Measurements from ENCODE around the gene PDCD6IP. TPM values are rescaled to one million over a fixed set of nuclear protein-coding genes. Genes with fewer than 3 reads are reported as not detected.
"Not testable (repeated sequence)": the region's sequence is repeated elsewhere in the genome, so short reads cannot be mapped to it uniquely, and the experiment has no call there.

The PDCD6IP gene
- total and polyA plus RNA-seq, 2 donors: 74.3 to 250 TPM

- 84% methylated on average over 10 of the region's 10 CpGs for WGBS
- Histone ChIP-seq H3K36me3 (ENCODE audit: insufficient read depth) (peaks cover 2% of the 10 kb centered on the region), H3K4me1 (ENCODE audit: insufficient read depth) (no peaks in the 10 kb centered on the region), H3K27ac (ENCODE audit: low read depth) (no peak overlapping the region), H3K4me3 (ENCODE audit: low read depth, low read length) (no peak overlapping the region)
- DNase-seq (ENCODE audit: extremely low spot score): no peak
Measured at GRCh38 chr3:33848624-33849347, 50.4 kb downstream of the PDCD6IP start.

DNA sequence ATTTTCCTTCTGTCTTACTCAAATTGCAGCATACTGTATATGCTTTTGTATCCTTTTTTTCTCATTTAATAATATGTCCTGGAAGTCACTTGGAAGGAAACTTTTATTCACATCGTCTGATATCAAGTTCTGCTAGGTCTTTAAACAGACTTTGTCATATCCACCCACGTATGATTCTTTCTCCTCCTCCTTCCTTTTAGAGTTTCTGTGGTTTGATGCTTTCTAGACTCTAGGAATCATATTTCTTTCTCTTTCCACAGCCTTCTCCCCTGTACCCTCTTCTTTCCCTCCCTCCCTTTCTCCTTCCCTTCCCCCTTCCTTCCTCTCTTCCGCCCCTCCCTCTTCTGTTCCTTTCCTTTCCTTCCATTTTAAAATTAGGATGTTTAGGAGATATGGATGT, 52.2 kb downstream of the PDCD6IP start:
- not testable (repeated sequence) for DNase-seq (ENCODE audit: extremely low spot score)

GRCh38 chr3:33855407-33855806, 57.0 kb downstream of the PDCD6IP start:
- DNase-seq (ENCODE audit: extremely low spot score); H3K27ac ChIP-seq (ENCODE audit: low read depth); H3K36me3 ChIP-seq (ENCODE audit: insufficient read depth); H3K4me3 ChIP-seq (ENCODE audit: low read depth, low read length); H3K4me1 ChIP-seq (ENCODE audit: insufficient read depth): not testable (repeated sequence)
- 76% methylated on average over 1 of the region's 1 CpG for WGBS

More for the DNA sequence above, 52.2 kb downstream of the PDCD6IP start:
- not testable (repeated sequence) for H3K27ac ChIP-seq (ENCODE audit: low read depth); H3K4me1 ChIP-seq (ENCODE audit: insufficient read depth); H3K36me3 ChIP-seq (ENCODE audit: insufficient read depth); H3K4me3 ChIP-seq (ENCODE audit: low read depth, low read length)
- WGBS: 78% methylated on average over 3 of the region's 3 CpGs

GRCh38 chr3:33855884-33856546, 57.6 kb downstream of the PDCD6IP start:
- Histone ChIP-seq H3K4me3 (ENCODE audit: low read depth, low read length) (no peak overlapping the region), H3K36me3 (ENCODE audit: insufficient read depth) (peaks cover 4% of the 10 kb centered on the region), H3K4me1 (ENCODE audit: insufficient read depth) (no peaks in the 10 kb centered on the region), H3K27ac (ENCODE audit: low read depth) (no peak overlapping the region)
- DNase-seq (ENCODE audit: extremely low spot score): no peak
- 90% methylated on average over 10 of the region's 10 CpGs for WGBS

- DNase-seq (ENCODE audit: extremely low spot score); H3K36me3 ChIP-seq (ENCODE audit: insufficient read depth); H3K4me1 ChIP-seq (ENCODE audit: insufficient read depth); H3K27ac ChIP-seq (ENCODE audit: low read depth); H3K4me3 ChIP-seq (ENCODE audit: low read depth, low read length): not testable (repeated sequence)
- WGBS: 96% methylated on average over 1 of the region's 1 CpG
Measured at GRCh38 chr3:33857701-33858100, 59.3 kb downstream of the PDCD6IP start.

DNA sequence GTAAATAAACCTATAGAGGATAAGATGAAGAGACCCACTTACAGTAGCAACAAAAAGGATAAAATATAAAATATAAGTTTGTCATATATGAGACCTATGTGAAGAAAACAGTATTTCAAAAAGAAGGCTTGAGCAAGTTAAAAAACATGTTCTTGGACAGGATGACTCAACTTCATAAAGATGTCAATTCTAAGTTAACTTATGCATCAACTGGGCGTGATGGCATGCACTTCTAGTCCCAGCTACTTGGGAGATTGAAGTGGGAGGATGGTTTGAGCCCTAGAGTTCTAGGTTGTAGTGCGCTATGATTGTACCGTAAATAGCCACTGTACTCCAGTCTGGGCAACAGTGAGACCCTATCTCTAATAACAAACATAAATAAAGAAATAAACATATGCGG, 59.7 kb downstream of the PDCD6IP start:
- Histone ChIP-seq H3K36me3 (ENCODE audit: insufficient read depth) (peaks cover 4% of the 10 kb centered on the region), H3K4me1 (ENCODE audit: insufficient read depth) (no peaks in the 10 kb centered on the region)
- WGBS: 97% methylated on average over 4 of the region's 4 CpGs

GRCh38 chr3:33860373-33861050, 62.1 kb downstream of the PDCD6IP start:
- WGBS: 91% methylated on average over 4 of the region's 4 CpGs
- no peak for DNase-seq (ENCODE audit: extremely low spot score)
- Histone ChIP-seq H3K27ac (ENCODE audit: low read depth) (no peak overlapping the region), H3K4me3 (ENCODE audit: low read depth, low read length) (no peak overlapping the region), H3K36me3 (ENCODE audit: insufficient read depth) (peaks cover 3% of the 10 kb centered on the region), H3K4me1 (ENCODE audit: insufficient read depth) (no peaks in the 10 kb centered on the region)

More for the DNA sequence above, 59.7 kb downstream of the PDCD6IP start:
- DNase-seq (ENCODE audit: extremely low spot score): no peak
- Histone ChIP-seq H3K27ac (ENCODE audit: low read depth) (no peak overlapping the region), H3K4me3 (ENCODE audit: low read depth, low read length) (no peak overlapping the region)

DNA sequence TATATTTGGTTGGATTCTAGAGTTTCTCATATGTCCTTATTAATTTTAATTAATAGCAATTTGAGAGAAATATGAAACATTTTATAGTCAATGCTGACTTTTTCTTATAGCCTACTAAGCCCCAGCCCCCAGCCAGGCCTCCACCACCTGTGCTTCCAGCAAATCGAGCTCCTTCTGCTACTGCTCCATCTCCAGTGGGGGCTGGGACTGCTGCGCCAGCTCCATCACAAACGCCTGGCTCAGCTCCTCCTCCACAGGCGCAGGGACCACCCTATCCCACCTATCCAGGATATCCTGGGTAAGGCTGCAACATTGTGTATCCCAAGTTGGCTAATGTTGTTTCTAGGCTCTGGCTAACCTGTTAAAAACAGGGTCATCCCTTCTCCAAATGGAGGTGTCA, 66.7 kb downstream of the PDCD6IP start:
- H3K4me3 ChIP-seq (ENCODE audit: low read depth, low read length): no peak overlapping the region
- no peaks in the 10 kb centered on the region for H3K4me1 ChIP-seq (ENCODE audit: insufficient read depth)
- H3K27ac ChIP-seq (ENCODE audit: low read depth): no peak overlapping the region
- DNase-seq (ENCODE audit: extremely low spot score): no peak
- 86% methylated on average over 4 of the region's 4 CpGs for WGBS
- H3K36me3 ChIP-seq (ENCODE audit: insufficient read depth): peaks cover 2% of the 10 kb centered on the region

GRCh38 chr3:33868309-33868708, 69.9 kb downstream of the PDCD6IP start:
- Histone ChIP-seq H3K27ac (ENCODE audit: low read depth) (no peak overlapping the region), H3K4me1 (ENCODE audit: insufficient read depth) (no peaks in the 10 kb centered on the region), H3K4me3 (ENCODE audit: low read depth, low read length) (no peak overlapping the region), H3K36me3 (ENCODE audit: insufficient read depth) (peaks cover 2% of the 10 kb centered on the region)
- WGBS: 74% methylated on average over 1 of the region's 1 CpG
- DNase-seq (ENCODE audit: extremely low spot score): no peak

DNA sequence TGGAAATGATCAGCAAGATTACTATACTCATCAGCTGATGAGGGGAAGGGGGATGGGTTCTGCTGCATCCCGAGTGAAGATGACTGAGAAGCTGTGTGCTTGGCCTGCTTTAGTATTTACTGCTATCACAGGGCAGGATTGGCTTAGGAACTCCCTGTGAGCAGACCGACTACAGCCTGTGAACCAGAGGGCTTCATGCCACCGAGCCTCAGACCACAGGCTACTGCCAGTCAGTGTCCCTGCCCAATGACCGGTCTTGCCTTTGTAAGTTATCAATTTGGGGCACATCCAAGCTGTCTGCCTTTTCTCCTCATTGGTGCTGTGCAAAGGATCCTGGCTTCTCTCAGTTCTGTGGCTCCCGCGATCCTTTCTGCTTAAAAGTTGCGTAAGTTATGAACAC, 71.5 kb downstream of the PDCD6IP start:
- Histone ChIP-seq H3K4me1 (ENCODE audit: insufficient read depth) (no peaks in the 10 kb centered on the region), H3K36me3 (ENCODE audit: insufficient read depth) (peaks cover 2% of the 10 kb centered on the region), H3K27ac (ENCODE audit: low read depth) (no peak overlapping the region), H3K4me3 (ENCODE audit: low read depth, low read length) (no peak overlapping the region)
- no peak for DNase-seq (ENCODE audit: extremely low spot score)
- 87% methylated on average over 7 of the region's 7 CpGs for WGBS

DNA sequence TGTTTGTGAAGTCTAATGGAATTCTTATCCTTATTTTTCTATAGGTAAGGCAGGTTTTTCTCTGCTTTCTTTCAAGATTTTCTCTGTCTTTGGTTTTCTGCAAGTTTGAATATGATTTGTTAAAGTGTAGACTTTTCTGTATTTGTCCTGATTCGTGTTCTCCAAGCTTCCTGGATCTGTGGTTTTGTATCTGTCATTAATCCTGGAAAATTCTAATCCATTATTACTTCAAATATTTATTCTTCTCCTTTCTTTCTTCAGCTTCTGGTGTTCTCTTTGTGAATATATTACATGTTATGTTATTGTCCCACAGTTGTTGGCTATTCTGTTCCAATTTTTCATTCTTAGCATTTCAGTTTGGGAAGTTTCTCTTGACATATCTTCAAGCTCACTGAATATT, 76.4 kb downstream of the PDCD6IP start:
- no peaks in the 10 kb centered on the region for H3K36me3 ChIP-seq (ENCODE audit: insufficient read depth)
- 86% methylated on average over 1 of the region's 1 CpG for WGBS
- H3K4me1 ChIP-seq (ENCODE audit: insufficient read depth): no peaks in the 10 kb centered on the region
- no peak overlapping the region for H3K27ac ChIP-seq (ENCODE audit: low read depth)
- DNase-seq (ENCODE audit: extremely low spot score): no peak
- no peak overlapping the region for H3K4me3 ChIP-seq (ENCODE audit: low read depth, low read length)

DNA sequence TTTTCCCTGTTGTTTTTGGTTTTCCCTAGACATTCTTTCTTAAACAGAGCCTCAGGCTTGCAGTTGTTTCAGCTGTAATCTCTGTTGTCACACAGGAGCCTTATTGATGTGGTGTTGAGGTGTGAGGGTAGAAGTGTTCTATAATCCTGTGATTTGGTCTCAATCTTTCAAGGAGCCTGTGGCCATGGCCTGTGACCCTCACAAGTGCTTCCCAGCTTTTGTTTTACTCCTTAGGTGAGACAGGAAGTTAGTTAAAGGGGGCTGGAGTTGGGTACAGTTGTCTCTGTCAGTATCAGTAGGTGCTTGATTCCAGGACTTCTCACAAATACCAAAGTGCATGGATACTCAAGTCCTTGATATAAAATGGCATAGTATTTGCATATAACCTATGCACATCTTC, 77.2 kb downstream of the PDCD6IP start:
- Histone ChIP-seq H3K27ac (ENCODE audit: low read depth) (no peak overlapping the region), H3K4me3 (ENCODE audit: low read depth, low read length) (no peak overlapping the region), H3K36me3 (ENCODE audit: insufficient read depth) (no peaks in the 10 kb centered on the region), H3K4me1 (ENCODE audit: insufficient read depth) (no peaks in the 10 kb centered on the region)
- DNase-seq (ENCODE audit: extremely low spot score): no peak

DNA sequence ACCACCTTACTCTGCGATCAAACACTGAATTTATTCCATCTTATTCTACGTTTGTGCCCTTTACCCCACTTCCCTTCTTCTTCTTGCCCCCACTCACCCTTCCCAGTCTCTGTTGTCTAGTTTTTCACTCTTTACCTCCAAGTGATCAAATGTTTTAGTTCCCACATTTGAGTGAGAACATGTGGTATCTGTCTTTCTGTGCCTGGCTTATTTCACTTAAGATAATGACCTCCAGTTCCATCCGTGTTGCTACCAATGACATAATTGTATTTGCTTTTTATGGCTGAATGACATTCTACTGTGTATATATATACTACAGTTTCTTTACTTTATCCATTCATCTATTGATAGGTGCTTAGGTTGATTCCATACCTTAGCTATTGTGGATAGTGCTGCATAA, 78.8 kb downstream of the PDCD6IP start:
- DNase-seq (ENCODE audit: extremely low spot score): no peak
- no peaks in the 10 kb centered on the region for H3K4me1 ChIP-seq (ENCODE audit: insufficient read depth)

GRCh38 chr3:33879540-33879939, 81.1 kb downstream of the PDCD6IP start:
- Histone ChIP-seq H3K27ac (ENCODE audit: low read depth) (no peak overlapping the region), H3K36me3 (ENCODE audit: insufficient read depth) (no peaks in the 10 kb centered on the region), H3K4me3 (ENCODE audit: low read depth, low read length) (no peak overlapping the region), H3K4me1 (ENCODE audit: insufficient read depth) (no peaks in the 10 kb centered on the region)
- WGBS: 61% methylated on average over 2 of the region's 2 CpGs
- no peak for DNase-seq (ENCODE audit: extremely low spot score)

More for the DNA sequence above, 78.8 kb downstream of the PDCD6IP start:
- H3K27ac ChIP-seq (ENCODE audit: low read depth): no peak overlapping the region
- WGBS: 66% methylated on average over 3 of the region's 3 CpGs
- no peak overlapping the region for H3K4me3 ChIP-seq (ENCODE audit: low read depth, low read length)
- H3K36me3 ChIP-seq (ENCODE audit: insufficient read depth): no peaks in the 10 kb centered on the region

All from urinary bladder (tissue), 4 donors.